ENCODE results near the gene KRTAP9-9. TPM values are rescaled to one million over a fixed set of nuclear protein-coding genes. Genes with fewer than 3 reads are reported as not detected.

KRTAP9-9 gene
- total RNA-seq, 1 donor from 2014 or later = not detected

GRCh38 chr17:41254861-41255260 lies 323 bp upstream of the KRTAP9-9 start:
- Histone ChIP-seq H3K27me3 (ENCODE audit: control insufficient read depth, insufficient read depth, low read length) (no peaks in the 10 kb centered on the region), H3K4me3 (ENCODE audit: low read depth, low read length) (no peak overlapping the region), H3K36me3 (ENCODE audit: control insufficient read depth, insufficient read depth, low read length) (no peaks in the 10 kb centered on the region)
- no peak for DNase-seq (ENCODE audit: low read depth)
- no peak for TF ChIP-seq CTCF (IDR thresholded peaks at IDR 0.05; ENCODE audit: insufficient read depth, low read length, poor library complexity, severe bottlenecking)

- Histone ChIP-seq H3K4me3 (ENCODE audit: low read depth, low read length) (no peak overlapping the region), H3K36me3 (ENCODE audit: control insufficient read depth, insufficient read depth, low read length) (no peaks in the 10 kb centered on the region), H3K27me3 (ENCODE audit: control insufficient read depth, insufficient read depth, low read length) (no peaks in the 10 kb centered on the region)
- no peak for TF ChIP-seq CTCF (IDR thresholded peaks at IDR 0.05; ENCODE audit: insufficient read depth, low read length, poor library complexity, severe bottlenecking)
- DNase-seq (ENCODE audit: low read depth) = no peak
Measured at GRCh38 chr17:41256291-41256685, 1.1 kb downstream of the KRTAP9-9 start.

GRCh38 chr17:41258406-41258805 lies 3.2 kb downstream of the KRTAP9-9 start:
- Histone ChIP-seq H3K27me3 (ENCODE audit: control insufficient read depth, insufficient read depth, low read length) (no peaks in the 10 kb centered on the region), H3K36me3 (ENCODE audit: control insufficient read depth, insufficient read depth, low read length) (no peaks in the 10 kb centered on the region), H3K4me3 (ENCODE audit: low read depth, low read length) (no peak overlapping the region)
- no peak for TF ChIP-seq CTCF (IDR thresholded peaks at IDR 0.05; ENCODE audit: insufficient read depth, low read length, poor library complexity, severe bottlenecking)
- DNase-seq (ENCODE audit: low read depth) = no peak

- no peak for DNase-seq (ENCODE audit: low read depth)
- Histone ChIP-seq H3K27me3 (ENCODE audit: control insufficient read depth, insufficient read depth, low read length) (no peaks in the 10 kb centered on the region), H3K4me3 (ENCODE audit: low read depth, low read length) (no peak overlapping the region), H3K36me3 (ENCODE audit: control insufficient read depth, insufficient read depth, low read length) (no peaks in the 10 kb centered on the region)
- TF ChIP-seq CTCF (IDR thresholded peaks at IDR 0.05; ENCODE audit: insufficient read depth, low read length, poor library complexity, severe bottlenecking) = no peak
Measured at GRCh38 chr17:41263212-41263611, 8.0 kb downstream of the KRTAP9-9 start.

GRCh38 chr17:41264599-41264998 lies 9.4 kb downstream of the KRTAP9-9 start:
- TF ChIP-seq CTCF (IDR thresholded peaks at IDR 0.05; ENCODE audit: insufficient read depth, low read length, poor library complexity, severe bottlenecking) = no peak
- DNase-seq (ENCODE audit: low read depth) = no peak
- H3K27me3 ChIP-seq (ENCODE audit: control insufficient read depth, insufficient read depth, low read length) = no peaks in the 10 kb centered on the region

GRCh38 chr17:41265078-41265477 lies 9.9 kb downstream of the KRTAP9-9 start, which contains the start of gene KRTAP9-6:
KRTAP9-6 (plus strand) TSS chr17:41265378; CDS start chr17:41265378, 0 bp downstream.
- H3K36me3 ChIP-seq (ENCODE audit: control insufficient read depth, insufficient read depth, low read length) = no peaks in the 10 kb centered on the region
- no peak within 1 kb of the TSS for H3K4me3 ChIP-seq (ENCODE audit: low read depth, low read length)
- TF ChIP-seq CTCF (IDR thresholded peaks at IDR 0.05; ENCODE audit: insufficient read depth, low read length, poor library complexity, severe bottlenecking) = no peak
- no peaks in the 10 kb centered on the region for H3K27me3 ChIP-seq (ENCODE audit: control insufficient read depth, insufficient read depth, low read length)
- DNase-seq (ENCODE audit: low read depth) = no peak

More at GRCh38 chr17:41264599-41264998, 9.4 kb downstream of the KRTAP9-9 start:
- Histone ChIP-seq H3K36me3 (ENCODE audit: control insufficient read depth, insufficient read depth, low read length) (no peaks in the 10 kb centered on the region), H3K4me3 (ENCODE audit: low read depth, low read length) (no peak overlapping the region)
